ENCODE data around the gene GMPS.

DNA sequence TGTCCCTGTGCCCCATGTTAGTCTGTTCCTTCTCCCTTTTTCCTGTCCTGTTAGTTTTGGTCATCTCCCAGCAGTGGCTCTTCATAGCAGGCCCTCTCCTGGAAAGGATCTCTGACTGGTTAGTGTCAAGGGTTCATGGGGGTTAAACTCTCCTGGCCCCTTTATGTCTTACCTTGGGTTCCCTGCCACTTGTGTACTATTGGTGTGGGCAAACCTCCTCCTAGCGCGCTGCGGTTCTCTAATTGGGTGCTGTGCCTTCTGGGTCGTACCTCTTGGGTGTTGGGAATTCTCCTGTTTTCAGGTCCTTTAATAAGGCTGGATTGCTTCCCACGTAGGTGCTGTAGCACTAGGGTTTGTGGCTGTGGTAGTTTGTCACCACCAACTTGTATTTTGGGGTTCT lies 18.8 kb downstream of the GMPS start:
- TF ChIP-seq, protein P1, sequence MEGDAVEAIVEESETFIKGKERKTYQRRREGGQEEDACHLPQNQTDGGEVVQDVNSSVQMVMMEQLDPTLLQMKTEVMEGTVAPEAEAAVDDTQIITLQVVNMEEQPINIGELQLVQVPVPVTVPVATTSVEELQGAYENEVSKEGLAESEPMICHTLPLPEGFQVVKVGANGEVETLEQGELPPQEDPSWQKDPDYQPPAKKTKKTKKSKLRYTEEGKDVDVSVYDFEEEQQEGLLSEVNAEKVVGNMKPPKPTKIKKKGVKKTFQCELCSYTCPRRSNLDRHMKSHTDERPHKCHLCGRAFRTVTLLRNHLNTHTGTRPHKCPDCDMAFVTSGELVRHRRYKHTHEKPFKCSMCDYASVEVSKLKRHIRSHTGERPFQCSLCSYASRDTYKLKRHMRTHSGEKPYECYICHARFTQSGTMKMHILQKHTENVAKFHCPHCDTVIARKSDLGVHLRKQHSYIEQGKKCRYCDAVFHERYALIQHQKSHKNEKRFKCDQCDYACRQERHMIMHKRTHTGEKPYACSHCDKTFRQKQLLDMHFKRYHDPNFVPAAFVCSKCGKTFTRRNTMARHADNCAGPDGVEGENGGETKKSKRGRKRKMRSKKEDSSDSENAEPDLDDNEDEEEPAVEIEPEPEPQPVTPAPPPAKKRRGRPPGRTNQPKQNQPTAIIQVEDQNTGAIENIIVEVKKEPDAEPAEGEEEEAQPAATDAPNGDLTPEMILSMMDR (IDR thresholded peaks at IDR 0.05) = no peak
- TF ChIP-seq POLR2A (IDR thresholded peaks at IDR 0.05) = no peak
